PFSK-1 (cell line): ENCODE results near the gene SNAP29.
A peak's percentile ranks its signal among the peaks of the same experiment; 100 is the strongest.

Experiments used
- FOXP2 ChIP-seq: optimal IDR thresholded peaks from 2 replicates; pipeline ENCODE3; 2011; ENCODE audit warnings: borderline replicate concordance, control low read depth, inconsistent platforms; ENCODE audit not compliant: insufficient read depth; ENCODE audit errors: extremely low read length, extremely low read depth
- POLR2AphosphoS5 ChIP-seq: IDR thresholded peaks from 2 replicates; pipeline ENCODE4 v1.6.1; 2012; ENCODE audit warnings: low read depth, mild to moderate bottlenecking, control low read depth, low read length, moderate library complexity
- SIN3A ChIP-seq: IDR thresholded peaks from 2 replicates; pipeline ENCODE4 v1.6.1; 2012; ENCODE audit warnings: mild to moderate bottlenecking, low read length, moderate library complexity, borderline replicate concordance; ENCODE audit not compliant: insufficient read depth
- TAF1 ChIP-seq: IDR thresholded peaks from 2 replicates; pipeline ENCODE4 v1.6.1; 2012; ENCODE audit warnings: low read length, control low read depth, borderline replicate concordance; ENCODE audit not compliant: insufficient read depth
- TF ChIP-seq, protein P1 (sequence below), 2 experiments: IDR thresholded peaks; 2 replicates each; pipeline versions ENCODE4 v1.6.1 to v1.8.0; 2011 to 2012; ENCODE audit warnings: low read depth in 2 of 2, low read length in 2 of 2, control low read depth in 1 of 2, inconsistent platforms in 1 of 2, mild to moderate bottlenecking in 1 of 2, moderate library complexity in 1 of 2; ENCODE audit not compliant: insufficient read depth in 1 of 2

Gene SNAP29

DNA sequence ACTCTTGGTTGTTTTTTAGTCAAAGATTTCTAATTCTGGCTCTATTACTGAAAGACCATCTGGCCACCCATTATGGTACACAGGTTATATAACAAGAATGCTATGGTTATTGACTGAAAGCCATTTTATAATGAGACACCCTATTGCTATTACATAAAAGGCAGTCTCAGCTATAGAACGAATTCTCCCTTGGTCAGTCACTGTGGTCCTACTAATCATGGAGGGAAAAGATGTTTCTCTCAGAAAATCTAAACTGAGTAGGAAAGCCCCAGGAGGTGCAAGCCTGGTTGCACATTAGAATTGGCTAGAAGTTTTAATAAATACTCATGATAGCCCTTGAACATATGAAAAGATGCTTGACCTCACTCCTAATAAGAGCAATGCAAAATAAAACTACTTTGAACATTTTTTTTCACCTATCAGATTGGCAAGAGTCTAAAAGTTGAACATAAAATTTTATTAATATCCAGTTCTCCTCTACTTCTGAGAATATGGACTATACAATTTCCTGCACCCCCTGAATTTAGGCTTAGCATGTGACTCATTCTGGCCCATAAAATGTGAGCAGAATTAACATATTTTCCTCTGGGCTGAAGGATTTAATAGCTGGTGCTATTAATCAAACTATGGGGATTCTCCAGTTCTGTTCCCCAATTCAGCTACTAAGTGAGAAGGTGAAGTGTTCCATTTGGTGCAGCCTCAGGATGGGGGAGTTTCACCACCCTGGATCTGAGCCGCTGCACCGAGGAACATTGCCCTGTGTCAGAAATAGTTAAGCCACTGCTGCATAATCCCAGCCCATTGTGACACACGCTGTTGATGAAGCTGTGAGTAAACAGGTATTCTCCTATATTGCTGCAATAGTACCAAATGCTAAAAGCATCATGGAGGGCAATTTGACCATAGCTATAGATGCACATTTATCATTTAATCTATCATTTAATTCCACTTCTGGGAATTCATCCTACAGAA is 46.9 kb downstream of the SNAP29 start:
- no peak for TF ChIP-seq TAF1

DNA sequence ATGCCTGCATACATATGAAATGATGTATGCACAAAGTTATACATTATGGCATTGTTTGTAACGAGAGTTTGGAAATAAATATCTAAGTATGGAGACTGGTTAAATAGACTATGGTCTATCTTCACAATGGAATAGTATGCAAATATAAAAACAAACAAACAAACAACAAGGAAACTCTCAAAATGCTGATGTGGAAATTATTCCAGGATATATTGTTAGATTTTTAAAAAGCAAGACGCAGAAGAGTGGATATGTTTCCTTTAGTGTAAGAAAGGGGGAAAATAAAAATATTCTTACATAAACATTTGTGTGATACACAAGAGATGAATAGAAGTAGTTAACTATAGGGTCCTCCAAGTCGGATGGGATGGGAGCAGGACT is 47.6 kb downstream of the SNAP29 start:
- no peak for TF ChIP-seq TAF1

DNA sequence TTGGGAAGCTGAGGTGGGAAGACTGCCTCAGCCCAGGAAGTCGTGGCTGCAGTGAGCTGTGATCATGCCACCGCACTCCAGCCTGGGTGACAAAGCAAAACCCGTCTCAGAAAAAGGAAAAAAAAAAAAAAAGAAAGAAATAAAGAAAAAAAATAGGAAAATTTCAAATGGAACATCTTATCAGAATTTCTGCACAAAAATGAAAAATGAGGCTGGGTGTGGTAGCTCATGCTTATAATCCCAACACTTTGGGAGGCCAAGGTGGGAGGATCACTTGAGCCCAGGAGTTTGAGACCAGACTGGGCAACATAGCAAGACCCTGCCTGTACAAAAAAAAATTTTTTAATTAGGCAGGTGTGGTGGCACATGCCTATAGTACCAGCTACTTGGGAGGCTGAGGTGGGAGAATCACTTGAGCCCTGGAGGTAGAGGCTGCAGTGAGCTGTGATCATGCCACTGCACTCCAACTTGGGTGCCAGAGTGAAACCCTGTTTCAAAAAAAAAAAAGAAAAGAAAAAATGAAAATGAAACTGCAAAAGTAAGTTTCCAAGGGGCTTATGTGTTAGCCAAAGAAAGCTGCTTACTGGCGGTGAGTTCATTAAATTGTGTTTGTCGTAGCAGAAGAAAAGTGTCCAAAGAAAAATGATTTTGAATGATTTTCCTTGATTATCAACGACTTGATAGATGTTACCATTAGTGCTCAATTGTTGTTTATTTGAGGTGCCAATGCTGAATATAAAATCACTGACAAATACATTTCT is 50.9 kb downstream of the SNAP29 start:
- TF ChIP-seq FOXP2 (no peak), POLR2AphosphoS5 (no peak), TAF1 (no peak), SIN3A (no peak)
- TF ChIP-seq, protein P1, sequence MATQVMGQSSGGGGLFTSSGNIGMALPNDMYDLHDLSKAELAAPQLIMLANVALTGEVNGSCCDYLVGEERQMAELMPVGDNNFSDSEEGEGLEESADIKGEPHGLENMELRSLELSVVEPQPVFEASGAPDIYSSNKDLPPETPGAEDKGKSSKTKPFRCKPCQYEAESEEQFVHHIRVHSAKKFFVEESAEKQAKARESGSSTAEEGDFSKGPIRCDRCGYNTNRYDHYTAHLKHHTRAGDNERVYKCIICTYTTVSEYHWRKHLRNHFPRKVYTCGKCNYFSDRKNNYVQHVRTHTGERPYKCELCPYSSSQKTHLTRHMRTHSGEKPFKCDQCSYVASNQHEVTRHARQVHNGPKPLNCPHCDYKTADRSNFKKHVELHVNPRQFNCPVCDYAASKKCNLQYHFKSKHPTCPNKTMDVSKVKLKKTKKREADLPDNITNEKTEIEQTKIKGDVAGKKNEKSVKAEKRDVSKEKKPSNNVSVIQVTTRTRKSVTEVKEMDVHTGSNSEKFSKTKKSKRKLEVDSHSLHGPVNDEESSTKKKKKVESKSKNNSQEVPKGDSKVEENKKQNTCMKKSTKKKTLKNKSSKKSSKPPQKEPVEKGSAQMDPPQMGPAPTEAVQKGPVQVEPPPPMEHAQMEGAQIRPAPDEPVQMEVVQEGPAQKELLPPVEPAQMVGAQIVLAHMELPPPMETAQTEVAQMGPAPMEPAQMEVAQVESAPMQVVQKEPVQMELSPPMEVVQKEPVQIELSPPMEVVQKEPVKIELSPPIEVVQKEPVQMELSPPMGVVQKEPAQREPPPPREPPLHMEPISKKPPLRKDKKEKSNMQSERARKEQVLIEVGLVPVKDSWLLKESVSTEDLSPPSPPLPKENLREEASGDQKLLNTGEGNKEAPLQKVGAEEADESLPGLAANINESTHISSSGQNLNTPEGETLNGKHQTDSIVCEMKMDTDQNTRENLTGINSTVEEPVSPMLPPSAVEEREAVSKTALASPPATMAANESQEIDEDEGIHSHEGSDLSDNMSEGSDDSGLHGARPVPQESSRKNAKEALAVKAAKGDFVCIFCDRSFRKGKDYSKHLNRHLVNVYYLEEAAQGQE (IDR thresholded peaks at IDR 0.05; ENCODE audit: insufficient read depth in 1 of 2, low read depth in 2 of 2, low read length in 2 of 2) = no peak

DNA sequence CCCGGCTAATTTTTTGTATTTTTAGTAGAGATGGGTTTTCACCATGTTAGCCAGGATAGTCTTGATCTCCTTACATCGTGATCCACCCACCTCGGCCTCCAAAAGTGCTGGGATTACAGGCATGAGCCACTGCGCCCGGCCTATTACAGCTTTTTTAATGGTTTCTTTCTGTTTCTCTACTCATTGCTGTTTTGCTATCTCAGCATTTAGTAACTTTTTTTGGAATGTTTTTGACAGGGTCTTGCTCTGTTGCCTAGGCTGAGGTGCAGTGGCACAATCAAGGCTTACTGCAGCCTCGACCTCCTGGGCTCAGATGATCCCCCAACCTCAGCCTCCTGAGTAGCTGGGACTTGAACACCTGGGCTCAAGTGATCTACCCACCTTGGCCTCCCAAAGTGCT is 53.7 kb downstream of the SNAP29 start:
- TF ChIP-seq, protein P1 (IDR thresholded peaks at IDR 0.05; ENCODE audit: insufficient read depth in 1 of 2, low read depth in 2 of 2, low read length in 2 of 2) = no peak
- no peak for TF ChIP-seq SIN3A
- TF ChIP-seq FOXP2 = no peak
- TF ChIP-seq POLR2AphosphoS5 = no peak

DNA sequence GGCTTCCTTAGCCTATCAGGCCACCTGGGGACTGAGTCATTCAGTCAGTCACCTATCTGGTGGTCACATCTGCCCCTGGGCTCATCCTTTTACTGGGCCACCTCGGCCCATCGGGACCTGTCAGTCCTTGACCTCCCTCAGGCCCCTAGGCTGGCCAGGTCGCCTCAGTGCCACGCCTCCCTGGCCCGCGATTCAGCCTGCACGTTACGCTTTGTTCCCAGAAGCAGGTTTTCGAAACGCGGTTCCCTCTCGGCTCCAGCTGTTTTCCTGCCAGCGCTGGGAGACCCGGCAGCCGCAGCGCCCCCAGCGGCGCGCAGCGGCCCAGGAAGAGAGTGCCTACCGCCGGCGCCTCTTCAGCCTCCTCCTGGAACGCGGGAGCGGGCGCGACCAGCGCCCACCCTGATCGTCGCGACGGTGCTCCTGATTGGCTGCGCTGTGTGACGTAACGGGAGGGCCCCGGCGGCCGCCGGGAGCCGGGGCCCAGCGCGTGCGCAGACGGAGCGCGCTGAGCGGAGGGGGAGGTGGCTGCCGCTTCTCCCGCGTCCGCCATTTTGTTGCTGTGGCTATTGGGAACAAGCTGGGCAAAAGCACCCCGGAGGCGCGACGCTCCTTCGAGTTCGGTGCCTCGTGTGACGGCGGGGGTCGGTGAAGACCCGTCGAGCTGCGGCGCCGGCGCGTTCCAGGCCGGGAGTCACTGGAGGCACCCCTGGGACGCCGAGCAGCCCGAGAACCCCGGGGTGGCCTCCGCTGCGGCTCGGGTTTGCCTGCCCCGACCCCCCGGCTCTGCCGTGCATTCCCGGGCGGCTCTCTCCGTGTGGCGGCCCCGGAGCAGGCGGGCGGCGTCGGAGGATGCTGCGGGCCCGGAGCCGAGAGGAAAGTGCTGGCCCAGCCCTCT is 58.4 kb downstream of the SNAP29 start, which contains the start of gene CRKL:
TSS of gene CRKL (plus strand) at position 492 of the 895 bp plus-strand sequence. CDS start 528 bp downstream, outside the sequence.
- TF ChIP-seq SIN3A (peak; percentile 87; the same call in 1 of the 2 replicates), FOXP2 (peak; percentile 77), POLR2AphosphoS5 (peak; percentile 77), TAF1 (peak; percentile 88)
- TF ChIP-seq, protein P1 (IDR thresholded peaks at IDR 0.05; ENCODE audit: insufficient read depth in 1 of 2, low read depth in 2 of 2, low read length in 2 of 2) = no peak
